NCI-H2171 (cell line): ENCODE results near the gene CHMP3.

Experiments used
- DNase-seq: peaks from one replicate; lab custom pipeline; 2025; lab: John Stamatoyannopoulos, UW

The CHMP3 gene

DNA sequence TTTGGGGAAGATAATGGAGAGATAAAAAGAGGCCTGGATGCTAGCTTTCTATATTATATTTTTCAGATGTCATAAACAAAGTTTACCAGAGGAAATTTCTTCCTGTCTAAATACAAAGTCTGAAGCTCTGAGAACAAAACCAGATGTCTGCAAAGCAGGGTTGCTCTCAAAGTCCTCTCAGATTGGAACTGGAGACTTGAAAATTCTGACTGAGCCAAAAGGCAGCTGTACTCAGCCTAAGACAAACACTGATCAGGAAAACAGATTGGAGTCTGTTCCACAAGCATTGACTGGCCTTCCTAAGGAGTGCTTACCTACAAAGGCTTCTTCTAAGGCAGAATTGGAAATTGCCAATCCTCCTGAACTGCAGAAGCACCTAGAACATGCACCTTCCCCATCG lies 96.9 kb downstream of the CHMP3 start:
- no peak for DNase-seq

DNA sequence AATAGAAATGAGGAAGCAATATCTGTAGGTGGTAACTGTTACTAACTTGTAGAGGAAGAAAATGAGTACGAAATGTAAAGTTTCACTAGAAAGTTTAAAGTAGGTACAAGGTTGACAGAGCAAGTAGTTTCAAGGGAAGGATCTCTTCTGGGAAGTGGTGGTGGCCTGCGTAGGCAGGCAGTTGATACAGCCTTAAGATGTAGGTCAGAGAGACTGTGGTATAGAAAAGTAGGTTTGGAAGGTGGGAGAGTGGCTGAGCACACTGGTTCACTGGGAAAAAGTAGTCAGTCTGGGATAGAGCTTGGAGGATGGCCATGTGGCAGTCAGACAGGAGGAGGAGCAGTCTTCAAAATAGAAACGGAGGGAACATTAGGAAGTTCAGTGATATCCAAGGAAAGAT lies 98.6 kb downstream of the CHMP3 start:
- no peak for DNase-seq

DNA sequence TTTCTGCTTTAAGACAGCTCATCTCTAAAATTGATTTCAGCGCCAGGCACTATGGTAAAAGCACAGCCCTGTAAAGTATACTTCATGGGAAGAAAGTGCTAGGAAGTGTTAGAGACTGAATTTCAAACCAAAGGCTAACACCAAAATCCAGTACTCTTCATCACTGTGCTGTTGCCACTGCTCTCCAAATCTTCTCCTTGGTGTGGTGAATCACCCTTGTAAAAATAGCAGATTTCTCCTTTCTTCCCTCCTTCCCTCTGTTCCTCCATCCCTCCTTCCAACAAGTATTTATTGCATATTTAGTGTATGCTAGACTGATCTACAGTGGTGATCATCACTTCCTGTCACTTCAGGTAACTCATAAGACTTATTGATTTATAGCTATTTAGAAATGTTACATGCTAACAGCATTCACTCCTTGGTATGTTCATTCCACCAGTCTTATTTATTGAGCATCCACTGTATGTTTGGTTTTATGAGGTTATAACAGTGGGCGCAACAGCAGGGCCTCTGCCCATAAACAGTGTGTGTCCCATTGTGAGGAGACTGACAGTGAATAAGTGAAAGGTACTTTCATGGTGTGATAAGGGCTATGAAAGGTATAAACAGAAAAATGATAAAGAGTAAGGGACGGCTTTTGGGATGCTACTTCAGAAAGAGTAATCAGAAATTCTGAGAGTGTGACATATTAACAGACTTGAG lies 102.0 kb downstream of the CHMP3 start:
- no peak for DNase-seq

DNA sequence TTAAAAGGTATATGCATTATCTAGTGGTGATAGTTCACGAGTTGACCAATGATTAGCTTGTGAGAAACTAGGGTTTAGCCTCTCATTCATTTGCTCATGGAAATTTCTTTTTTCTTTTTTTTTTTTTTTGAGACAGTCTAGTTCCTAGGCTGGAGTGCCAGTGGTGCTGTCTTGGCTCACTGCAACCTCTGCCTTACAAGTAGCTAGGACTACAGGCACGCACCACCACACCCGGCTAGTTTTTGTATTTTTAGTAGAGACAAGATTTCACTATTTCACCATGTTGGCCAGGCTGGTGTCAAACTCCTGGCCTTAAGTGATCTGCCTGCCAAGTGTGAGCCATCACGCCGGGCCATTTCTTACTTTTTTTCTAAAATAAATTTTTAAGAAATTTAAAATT lies 108.1 kb downstream of the CHMP3 start:
- no peak for DNase-seq

DNA sequence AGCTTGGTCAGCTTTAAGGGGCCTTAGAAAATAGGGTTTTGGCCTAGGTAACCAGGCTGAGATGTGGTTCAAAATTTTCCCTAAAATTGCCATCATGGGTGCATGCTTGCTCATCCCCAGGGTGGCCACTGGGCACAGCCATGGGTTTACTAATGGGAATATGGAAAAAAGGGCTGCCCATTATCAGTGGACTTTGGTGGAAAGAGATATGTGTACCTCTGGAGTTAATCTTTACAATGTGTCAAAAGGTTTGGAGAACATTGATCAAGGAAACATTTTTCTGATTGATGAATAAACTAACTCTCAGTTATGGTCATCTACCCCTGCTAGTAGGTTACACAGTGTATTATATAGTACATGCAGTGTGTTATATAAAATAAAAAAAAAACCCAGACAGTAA lies 109.0 kb downstream of the CHMP3 start:
- DNase-seq: no peak

DNA sequence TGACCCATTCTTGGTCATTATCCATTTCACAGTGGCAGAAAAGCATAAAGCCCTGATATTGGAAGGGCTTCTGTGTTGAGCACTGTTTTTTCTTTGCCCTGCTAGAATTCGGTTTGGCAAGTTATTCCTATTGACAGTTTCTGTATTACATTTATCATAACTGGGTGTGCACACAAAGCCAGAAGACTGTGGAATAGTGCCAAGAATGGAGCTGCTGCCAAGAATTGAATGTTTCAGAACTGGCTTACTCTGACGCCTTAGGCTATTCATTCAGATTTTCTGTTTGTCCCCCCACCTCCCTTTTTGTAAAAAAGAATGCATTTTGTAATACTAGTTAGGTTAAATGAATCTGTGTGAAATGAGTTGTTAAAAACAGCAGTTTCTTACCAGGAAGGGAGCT lies 109.4 kb downstream of the CHMP3 start:
- DNase-seq: no peak
